GM21526 (cell line): ENCODE results near the gene RPL7A.
"Not testable (repeated sequence)": the region's sequence is repeated elsewhere in the genome, so short reads cannot be mapped to it uniquely, and the experiment has no call there.

Experiments used
- ATAC-seq: cut with Tn5 transposase; IDR thresholded peaks from one replicate; pipeline ENCODE4 v1.9.1; 2021; ENCODE audit warnings: moderate library complexity; ENCODE audit not compliant: unreplicated experiment, low FRiP score

RPL7A gene

GRCh38 chr9:133384736-133385321 lies 36.8 kb downstream of the RPL7A start:
- no peak for ATAC-seq

DNA sequence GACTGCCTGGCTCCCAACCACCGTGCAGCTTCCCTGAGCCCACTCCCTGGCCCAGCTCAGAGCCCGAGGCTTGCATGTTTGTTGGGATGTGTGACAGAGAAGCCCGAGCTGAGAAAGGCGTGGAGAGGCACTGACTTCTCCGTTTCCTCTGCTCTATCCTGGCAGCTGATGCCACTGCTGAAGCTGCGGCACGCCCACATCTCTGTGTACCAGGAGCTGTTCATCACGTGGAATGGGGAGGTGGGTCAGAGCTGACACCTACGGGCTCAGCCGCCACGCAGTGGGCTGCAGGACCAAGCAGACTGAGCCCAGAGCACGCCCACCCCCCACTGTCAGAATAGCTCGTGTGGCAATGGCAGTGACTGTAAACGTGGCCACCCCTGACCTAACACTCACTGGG lies 37.4 kb downstream of the RPL7A start:
- ATAC-seq = no peak

GRCh38 chr9:133386338-133386737 lies 38.3 kb downstream of the RPL7A start:
- ATAC-seq = no peak

GRCh38 chr9:133387680-133388079 lies 39.7 kb downstream of the RPL7A start:
- no peak for ATAC-seq

DNA sequence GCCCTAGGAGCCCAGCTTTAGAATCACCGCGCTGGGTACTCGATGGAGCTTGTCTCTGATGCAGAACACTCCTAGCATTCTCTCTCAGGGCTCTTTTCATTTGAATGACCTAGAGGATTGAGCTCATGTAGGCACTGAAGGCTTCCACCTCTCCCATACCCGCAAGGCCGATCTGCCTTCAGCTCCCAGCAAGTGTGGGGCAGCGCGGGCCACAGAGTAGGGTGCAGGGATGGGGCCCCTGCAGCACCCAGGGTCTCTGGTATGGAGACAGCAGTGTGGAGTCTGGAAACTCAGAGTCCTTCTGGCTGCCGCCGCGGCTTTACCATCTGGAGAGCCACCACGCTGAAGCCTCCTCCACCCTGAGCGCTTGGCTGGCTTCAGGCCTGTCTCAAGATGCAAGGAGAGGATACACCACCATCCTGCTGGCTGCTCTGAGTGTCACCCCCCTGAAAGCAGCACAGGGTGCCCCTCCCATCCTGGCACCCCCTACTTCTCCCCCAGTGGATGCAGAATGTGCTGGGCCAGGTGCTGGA lies 41.1 kb downstream of the RPL7A start:
- ATAC-seq = no peak

GRCh38 chr9:133389562-133389961 lies 41.5 kb downstream of the RPL7A start:
- no peak for ATAC-seq

- no peak for ATAC-seq
Observed at GRCh38 chr9:133390713-133391112, 42.7 kb downstream of the RPL7A start.

- ATAC-seq = not testable (repeated sequence)
Observed at GRCh38 chr9:133391449-133391848, 43.4 kb downstream of the RPL7A start.

DNA sequence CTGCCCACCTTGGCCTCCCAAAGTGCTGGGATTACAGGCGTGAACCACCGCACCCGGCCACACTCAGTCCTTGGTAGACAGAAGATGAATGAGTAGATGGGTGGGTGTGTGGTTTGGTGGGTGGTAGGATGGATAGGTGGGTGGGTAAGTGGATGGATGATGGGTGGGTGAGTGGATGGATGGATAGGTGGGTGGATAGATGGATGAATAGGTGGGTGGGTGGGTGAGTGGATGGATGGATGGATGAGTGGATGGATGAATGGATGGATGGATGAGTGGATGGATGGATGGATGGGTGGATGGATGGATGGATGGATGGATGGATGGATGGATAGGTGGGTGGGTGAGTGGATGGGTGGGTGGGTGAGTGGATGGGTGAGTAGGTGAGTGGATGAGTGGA lies 44.3 kb downstream of the RPL7A start:
- not testable (repeated sequence) for ATAC-seq

DNA sequence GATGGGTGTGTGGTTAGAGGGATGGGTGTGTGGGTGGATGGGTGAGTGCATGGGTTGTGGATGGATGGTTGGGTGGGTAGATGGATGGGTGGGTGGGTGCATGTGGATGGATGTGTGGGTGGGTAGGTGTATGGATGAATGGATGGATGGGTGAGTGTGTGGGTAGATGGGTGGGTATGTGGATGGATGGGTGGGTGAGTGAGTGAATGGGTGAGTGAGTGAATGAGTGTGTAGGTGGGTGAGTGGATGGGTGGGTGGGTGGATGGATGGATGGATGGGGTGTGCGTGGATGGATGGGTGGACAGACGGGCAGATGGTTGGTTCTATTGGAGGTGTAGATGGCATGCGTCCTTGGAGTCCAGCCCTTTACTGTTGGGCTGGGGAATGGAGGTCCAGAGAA lies 45.4 kb downstream of the RPL7A start:
- ATAC-seq = no peak

GRCh38 chr9:133394687-133395271 lies 46.8 kb downstream of the RPL7A start:
- ATAC-seq = no peak

DNA sequence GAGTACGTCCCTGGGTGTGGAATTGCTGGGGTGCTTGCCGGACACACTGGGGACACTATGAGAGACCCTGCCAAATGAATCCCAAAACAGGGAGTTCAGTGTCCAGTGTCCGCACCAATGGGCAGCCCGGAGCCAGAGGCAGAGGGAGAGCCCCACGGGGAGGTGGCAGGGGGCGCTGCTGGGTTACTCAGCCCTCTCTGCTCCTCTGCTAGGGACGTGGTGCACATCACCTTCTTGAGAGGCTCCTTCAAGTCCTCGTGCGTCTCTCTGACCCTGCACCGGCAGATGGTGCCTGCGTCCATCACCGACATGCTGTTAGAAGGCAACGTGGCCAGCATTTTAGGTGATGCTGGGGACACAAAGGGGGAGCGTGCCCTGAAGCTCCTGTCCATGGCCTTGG lies 48.9 kb downstream of the RPL7A start:
- no peak for ATAC-seq

- no peak for ATAC-seq
Observed at GRCh38 chr9:133397370-133397769, 49.4 kb downstream of the RPL7A start.

- no peak for ATAC-seq
Observed at GRCh38 chr9:133397895-133398294, 49.9 kb downstream of the RPL7A start.

DNA sequence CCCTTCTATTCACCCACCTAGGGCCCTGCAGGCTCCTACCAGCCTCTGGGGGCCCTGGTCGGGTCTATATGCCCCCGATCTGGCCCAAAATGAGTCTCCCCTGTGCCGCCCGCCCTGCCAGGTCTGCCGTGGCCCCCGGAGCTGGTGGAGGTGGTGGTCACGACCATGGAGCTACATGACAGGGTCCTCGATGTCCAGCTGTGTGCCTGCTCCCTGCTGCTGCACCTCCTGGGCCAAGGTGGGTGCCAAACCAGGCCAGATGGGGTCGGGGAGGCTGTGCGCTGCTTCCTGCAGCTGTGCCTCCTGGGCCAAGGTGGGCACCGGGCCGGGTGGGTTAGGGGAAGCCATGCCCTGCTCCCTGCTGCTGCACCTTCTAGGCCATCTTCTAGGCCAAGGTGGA lies 52.3 kb downstream of the RPL7A start:
- ATAC-seq = no peak
